ENCODE measurements around the gene DDAH1.

Gene DDAH1

GRCh38 chr1:85501355-85501898 is 36.5 kb upstream of the DDAH1 start:
- H3K9me3 ChIP-seq, result no peaks in the 10 kb centered on the region
- H3K36me3 ChIP-seq, result no peaks in the 10 kb centered on the region
- H3K27ac ChIP-seq, result no peak overlapping the region
- no peaks in the 10 kb centered on the region for H3K27me3 ChIP-seq
- TF ChIP-seq, protein P1, sequence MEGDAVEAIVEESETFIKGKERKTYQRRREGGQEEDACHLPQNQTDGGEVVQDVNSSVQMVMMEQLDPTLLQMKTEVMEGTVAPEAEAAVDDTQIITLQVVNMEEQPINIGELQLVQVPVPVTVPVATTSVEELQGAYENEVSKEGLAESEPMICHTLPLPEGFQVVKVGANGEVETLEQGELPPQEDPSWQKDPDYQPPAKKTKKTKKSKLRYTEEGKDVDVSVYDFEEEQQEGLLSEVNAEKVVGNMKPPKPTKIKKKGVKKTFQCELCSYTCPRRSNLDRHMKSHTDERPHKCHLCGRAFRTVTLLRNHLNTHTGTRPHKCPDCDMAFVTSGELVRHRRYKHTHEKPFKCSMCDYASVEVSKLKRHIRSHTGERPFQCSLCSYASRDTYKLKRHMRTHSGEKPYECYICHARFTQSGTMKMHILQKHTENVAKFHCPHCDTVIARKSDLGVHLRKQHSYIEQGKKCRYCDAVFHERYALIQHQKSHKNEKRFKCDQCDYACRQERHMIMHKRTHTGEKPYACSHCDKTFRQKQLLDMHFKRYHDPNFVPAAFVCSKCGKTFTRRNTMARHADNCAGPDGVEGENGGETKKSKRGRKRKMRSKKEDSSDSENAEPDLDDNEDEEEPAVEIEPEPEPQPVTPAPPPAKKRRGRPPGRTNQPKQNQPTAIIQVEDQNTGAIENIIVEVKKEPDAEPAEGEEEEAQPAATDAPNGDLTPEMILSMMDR (IDR thresholded peaks at IDR 0.05), result no peak
- H3K4me3 ChIP-seq (ENCODE audit: low read depth in 1 of 2, low read length in 1 of 2), result no peak overlapping the region
- H3K4me1 ChIP-seq (ENCODE audit: control insufficient read depth in 1 of 2, insufficient read depth in 1 of 2, low read depth in 1 of 2, low read length in 1 of 2), result no peaks in the 10 kb centered on the region

GRCh38 chr1:85496941-85497582 is 32.1 kb upstream of the DDAH1 start:
- Histone ChIP-seq H3K27me3 (no peaks in the 10 kb centered on the region), H3K4me1 (ENCODE audit: control insufficient read depth in 1 of 2, insufficient read depth in 1 of 2, low read depth in 1 of 2, low read length in 1 of 2) (no peaks in the 10 kb centered on the region), H3K27ac (no peak overlapping the region), H3K9me3 (no peaks in the 10 kb centered on the region), H3K36me3 (no peaks in the 10 kb centered on the region), H3K4me3 (ENCODE audit: low read depth in 1 of 2, low read length in 1 of 2) (no peak overlapping the region)
- TF ChIP-seq, protein P1 (IDR thresholded peaks at IDR 0.05), result no peak

DNA sequence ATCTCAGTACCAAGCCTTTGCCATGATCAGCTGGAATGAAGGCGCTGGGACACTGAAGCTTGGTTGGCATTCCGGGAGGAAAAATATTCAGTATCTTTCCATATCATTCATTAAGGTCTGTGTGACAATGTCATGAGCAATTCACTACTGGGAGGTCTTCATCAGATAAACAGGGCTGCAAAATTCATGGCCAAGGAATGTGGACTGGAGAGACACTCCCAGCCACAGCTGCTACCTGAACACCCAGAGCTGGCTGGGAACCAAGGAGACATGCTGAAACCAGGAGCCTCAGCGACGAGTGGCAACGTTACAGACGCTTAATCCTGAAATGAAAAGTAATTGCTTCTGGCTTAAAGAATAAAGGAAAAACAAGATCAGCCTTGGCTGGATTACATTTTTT is 30.6 kb upstream of the DDAH1 start:
- TF ChIP-seq, protein P1 (IDR thresholded peaks at IDR 0.05), result no peak
- Histone ChIP-seq H3K4me1 (ENCODE audit: control insufficient read depth in 1 of 2, insufficient read depth in 1 of 2, low read depth in 1 of 2, low read length in 1 of 2) (no peaks in the 10 kb centered on the region), H3K9me3 (no peaks in the 10 kb centered on the region), H3K27me3 (no peaks in the 10 kb centered on the region), H3K4me3 (ENCODE audit: low read depth in 1 of 2, low read length in 1 of 2) (no peak overlapping the region), H3K27ac (no peak overlapping the region), H3K36me3 (no peaks in the 10 kb centered on the region)

DNA sequence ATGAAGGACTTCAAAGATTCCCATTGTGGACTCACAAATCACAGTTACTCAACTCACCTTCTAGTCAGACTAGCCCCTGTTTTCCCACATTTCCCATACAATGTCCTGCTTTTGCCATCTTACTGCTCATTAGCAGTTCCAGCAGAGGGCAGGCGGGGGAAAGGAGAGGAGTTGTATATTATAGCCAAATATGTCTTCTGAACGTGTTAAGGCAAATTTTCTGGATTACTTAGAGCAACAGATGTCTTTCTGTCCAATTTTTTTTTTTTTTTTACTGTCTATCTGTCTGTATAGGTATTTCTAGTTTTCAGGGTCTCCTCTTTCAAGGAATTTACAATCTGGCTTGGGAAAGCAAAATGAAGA is 29.9 kb upstream of the DDAH1 start:
- Histone ChIP-seq H3K36me3 (no peaks in the 10 kb centered on the region), H3K4me3 (ENCODE audit: low read depth in 1 of 2, low read length in 1 of 2) (no peak overlapping the region), H3K27me3 (no peaks in the 10 kb centered on the region), H3K27ac (no peak overlapping the region), H3K9me3 (no peaks in the 10 kb centered on the region), H3K4me1 (ENCODE audit: control insufficient read depth in 1 of 2, insufficient read depth in 1 of 2, low read depth in 1 of 2, low read length in 1 of 2) (no peaks in the 10 kb centered on the region)
- TF ChIP-seq, protein P1 (IDR thresholded peaks at IDR 0.05), result no peak

- Histone ChIP-seq H3K4me1 (ENCODE audit: control insufficient read depth in 1 of 2, insufficient read depth in 1 of 2, low read depth in 1 of 2, low read length in 1 of 2) (no peaks in the 10 kb centered on the region), H3K9me3 (no peaks in the 10 kb centered on the region), H3K36me3 (no peaks in the 10 kb centered on the region), H3K27me3 (no peaks in the 10 kb centered on the region), H3K27ac (no peak overlapping the region), H3K4me3 (ENCODE audit: low read depth in 1 of 2, low read length in 1 of 2) (no peak overlapping the region)
- TF ChIP-seq, protein P1 (IDR thresholded peaks at IDR 0.05), result no peak
Observed at GRCh38 chr1:85494074-85494903, 29.3 kb upstream of the DDAH1 start.
